Fibroblast of skin of left quadriceps (primary cell): Measurements from ENCODE around the gene PYGB.

Experiments used
- DNase-seq, 2 experiments: peaks; one replicate each; pipeline ENCODE4 v3.0.0-alpha.2; 2013; ENCODE audit warnings: low read depth in 2 of 2

PYGB gene

DNA sequence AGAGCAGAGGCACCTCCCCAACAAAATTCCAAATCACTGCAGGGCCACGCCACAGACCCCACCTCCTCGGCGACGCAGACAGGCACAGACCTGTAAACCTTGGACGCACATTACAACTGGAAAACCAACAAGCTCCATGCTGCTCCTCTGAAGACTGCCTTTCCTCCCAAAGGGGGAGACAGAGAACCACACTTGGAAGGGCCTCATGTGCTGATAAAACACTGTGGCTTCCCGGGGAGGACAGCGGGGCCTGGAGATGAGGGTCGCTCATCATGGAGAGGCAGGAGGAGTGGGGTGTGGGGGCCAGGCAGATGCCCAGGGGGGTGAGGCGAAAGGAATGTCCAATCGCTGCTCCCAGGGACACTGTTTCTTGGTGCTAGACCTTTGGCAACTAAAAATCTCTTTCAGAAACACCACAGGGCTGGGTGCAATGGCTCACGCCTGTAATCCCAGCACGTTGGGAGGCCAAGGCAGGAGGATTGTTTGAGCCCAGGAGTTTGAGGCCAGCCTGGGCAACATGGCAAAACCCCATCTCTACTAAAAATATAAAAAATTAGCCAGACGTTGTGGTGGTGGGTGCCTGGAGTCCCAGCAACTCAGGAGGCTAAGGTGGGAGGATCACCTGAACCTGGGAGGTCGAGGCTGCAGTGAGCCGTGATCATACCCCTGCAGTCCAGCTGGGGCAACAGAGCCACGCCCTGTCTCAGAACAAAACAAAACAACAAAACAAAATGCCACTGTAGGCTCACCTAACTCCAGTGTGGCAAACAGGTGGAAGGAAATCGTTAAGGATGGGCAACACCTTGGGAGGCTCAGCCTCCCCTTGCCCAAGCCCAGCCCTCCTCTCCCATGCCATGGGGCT, 88.9 kb downstream of the PYGB start:
- DNase-seq: peak in 1 of 2 experiments; percentile 4

DNA sequence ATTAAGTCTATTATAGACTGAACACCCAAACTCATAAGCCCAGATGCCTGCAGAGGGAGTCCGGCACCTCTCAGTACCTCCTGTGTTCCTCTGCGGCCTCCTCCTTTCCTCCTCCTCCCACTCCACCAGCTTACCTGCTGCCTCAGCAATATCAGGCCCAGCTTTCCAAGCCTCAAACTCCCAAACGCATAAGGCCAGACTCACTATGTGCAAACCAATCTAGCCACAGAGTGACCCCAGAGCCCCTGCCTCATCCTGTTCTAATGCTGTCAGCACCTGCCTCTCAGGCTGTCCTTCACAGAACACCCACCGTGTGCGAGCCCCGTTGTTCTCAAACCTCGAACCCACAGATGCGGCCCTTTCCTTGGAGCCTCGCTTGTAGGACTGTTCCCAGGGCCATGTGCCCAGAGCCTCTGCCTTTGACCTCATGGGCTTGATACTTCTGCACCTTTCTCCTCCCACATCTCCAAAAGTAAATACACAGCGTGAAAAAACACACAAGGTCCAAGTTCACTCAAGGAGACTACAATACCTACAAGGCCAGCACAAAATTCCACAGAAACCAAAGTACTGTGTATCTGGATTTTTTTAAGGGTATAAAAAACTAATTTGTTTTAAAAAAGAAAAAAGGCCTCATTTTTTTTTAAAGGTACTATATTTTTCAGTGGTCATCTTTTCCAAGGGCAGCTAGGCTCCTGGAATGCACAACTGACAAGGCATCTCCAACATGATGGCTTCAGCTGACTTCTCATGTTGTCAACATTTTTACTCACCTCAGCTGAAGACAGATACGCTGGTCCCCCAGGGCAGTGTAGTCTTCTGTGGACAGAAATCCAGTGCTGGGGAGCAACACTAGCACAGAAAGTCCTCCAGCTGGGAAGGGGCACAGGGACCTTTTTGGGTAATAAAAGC, 90.5 kb downstream of the PYGB start:
- no peak for DNase-seq

DNA sequence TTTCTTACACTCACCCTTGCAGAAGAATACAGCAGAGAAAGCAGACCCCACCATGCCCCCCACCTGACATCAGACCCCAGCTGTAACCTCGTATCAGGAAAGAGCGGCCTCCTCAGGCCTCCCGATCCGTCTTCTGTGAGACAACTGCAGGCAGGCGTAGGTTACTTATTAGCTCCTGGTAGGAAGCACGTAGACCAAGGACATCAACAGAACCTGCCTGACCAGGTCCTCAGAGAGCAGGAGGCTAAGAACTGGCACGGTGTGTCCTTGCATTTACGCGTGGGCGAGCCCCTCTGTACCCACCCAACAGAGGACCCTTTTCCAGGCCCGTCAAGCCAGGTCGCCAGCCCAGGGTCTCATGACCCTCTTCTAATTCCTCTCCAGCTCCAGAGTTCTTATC, 91.7 kb downstream of the PYGB start:
- DNase-seq: no peak

DNA sequence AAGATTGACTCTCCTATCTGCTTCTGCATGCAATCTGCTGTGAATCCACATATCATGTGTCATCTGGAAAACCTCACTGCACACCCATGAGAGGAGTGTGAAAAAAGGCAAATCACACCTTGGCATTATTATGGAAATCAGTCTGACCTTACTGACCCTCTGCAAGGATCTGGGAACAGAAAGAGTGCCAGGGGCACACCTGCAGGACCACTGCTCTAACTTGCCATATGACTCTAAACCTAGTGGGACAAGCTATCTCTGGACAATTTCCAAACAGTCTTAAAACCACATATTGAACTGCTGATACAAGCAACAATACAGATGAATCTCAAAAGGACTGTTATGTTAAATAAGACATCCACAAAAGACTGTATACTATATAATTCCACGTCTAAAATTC, 92.5 kb downstream of the PYGB start:
- no peak for DNase-seq

DNA sequence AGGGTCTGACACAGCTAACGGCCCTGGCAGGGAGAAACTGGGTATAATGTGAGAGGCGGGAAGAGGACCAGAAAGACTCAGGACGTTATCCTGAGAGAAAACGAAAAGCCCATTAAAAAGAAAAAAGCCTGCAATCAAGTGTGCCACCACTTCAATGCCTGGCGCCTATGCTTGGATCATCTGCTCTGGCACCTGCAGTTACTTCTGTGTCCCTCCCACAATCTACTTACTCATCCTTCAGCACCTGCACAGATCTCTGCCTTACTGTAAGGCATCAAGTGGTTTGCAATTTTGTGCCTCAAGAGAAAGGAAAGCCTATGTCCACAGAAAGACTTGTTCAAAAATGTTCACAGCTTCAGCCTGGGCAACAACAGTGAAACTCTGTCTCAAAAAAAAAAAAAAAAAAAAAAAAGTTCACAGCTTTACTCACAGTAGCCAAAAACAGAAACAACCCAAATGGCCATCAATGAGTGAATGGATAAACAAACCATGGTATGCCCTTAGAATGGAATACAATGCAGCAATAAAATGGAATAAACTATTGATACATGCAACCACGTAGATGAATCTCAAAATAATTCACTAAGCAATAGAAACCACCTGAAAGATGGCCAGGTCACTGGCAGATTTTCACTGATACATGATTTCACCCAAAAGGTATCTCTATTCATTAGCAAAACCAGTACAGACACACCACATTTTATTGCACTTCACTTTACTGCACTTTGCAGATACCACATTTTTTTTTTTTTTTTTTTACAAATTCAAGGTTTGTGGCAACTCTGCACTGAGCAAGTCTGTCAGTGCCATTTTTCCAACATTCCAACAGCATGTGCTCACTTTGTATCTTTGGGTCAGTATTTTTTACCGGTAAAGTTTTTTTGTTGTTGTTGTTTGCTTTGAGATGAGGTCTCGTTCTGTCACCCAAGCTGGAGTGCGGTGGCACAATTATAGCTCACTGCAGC, 94.1 kb downstream of the PYGB start:
- peak in 1 of 2 experiments; percentile 2 for DNase-seq

DNA sequence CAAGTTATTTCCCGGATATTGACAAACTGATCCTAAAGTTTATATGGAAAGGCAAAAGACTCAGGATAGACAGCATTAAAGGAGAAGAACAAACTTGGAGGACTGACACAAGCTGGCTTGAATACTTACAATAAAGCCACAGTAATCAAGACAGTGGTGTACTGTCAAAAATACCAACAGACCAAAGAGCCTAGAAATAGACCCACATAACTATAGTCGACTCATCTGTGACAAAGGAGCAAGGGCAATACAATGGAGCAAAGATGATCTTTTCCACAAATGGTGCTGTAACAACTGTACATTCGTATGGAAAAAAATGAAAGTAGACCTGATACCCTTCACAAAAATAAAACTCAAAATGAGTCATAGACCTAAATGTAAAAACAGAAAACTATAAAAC, 96.7 kb downstream of the PYGB start:
- no peak for DNase-seq

DNA sequence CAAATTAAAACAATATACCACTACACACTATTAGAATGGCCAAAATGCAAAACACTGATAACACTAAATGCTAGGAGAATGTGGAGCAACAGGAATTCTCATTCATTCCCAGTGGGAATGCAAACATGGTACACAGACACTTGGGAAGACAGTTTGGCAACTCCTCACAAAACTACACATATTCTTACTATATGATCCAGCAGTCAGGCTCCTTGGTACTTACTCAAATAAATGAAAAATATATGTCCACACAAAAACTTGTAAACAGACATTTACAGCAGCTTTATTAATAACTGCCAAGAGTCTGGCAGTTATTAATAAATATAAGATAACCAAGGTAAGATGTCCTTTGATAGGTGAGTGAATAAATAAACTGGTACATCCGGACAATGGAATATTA, 97.8 kb downstream of the PYGB start:
- no peak for DNase-seq

DNA sequence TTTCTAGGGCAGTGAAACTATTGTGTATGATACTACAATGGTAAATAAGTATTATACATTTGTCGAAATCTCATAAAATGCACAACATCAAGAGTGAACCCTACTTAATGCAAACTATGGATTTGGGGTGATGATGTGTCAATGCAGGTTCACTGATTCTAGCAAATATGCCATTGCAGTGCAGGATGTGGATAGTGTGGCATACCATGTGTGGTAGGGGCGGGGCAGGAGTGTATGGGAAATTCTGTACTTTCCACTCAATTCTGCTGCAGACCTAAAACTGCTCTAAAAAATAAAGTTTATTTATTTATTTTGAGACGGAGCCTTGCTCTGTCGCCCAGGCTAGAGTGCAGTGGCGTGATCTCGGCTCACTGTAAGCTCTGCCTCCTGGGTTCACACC, 98.5 kb downstream of the PYGB start:
- no peak for DNase-seq
